Measurements from ENCODE around the gene PNMT.
"Not testable (repeated sequence)": the region's sequence is repeated elsewhere in the genome, so short reads cannot be mapped to it uniquely, and the experiment has no call there.

The PNMT gene

GRCh38 chr17:39694593-39694992 lies 26.3 kb downstream of the PNMT start:
- no peak overlapping the region for H3K27ac ChIP-seq
- no peak for TF ChIP-seq Cebpa-rat (IDR thresholded peaks at IDR 0.05)
- H3K4me1 ChIP-seq = no peaks in the 10 kb centered on the region; a peak in 1 of 20 replicates
- no peaks in the 10 kb centered on the region for H3K9me3 ChIP-seq (replicated peaks in 1 of 11)
- no peak overlapping the region for H3K9ac ChIP-seq
- no peak overlapping the region for H3K4me3 ChIP-seq
- no peak overlapping the region for H3K4me2 ChIP-seq
- H3K27me3 ChIP-seq = peaks cover 13 to 22% (median 18%) of the 10 kb centered on the region in 11 experiments
- H4K20me1 ChIP-seq = no peaks in the 10 kb centered on the region
- H3K36me3 ChIP-seq = no peaks in the 10 kb centered on the region

GRCh38 chr17:39695089-39695474 lies 26.8 kb downstream of the PNMT start:
- H3K9me3 ChIP-seq (replicated peaks in 1 of 11) = no peaks in the 10 kb centered on the region
- H3K27me3 ChIP-seq = peaks cover 18 to 26% (median 23%) of the 10 kb centered on the region in 11 experiments
- H3K36me3 ChIP-seq = no peaks in the 10 kb centered on the region
- H3K4me1 ChIP-seq = no peaks in the 10 kb centered on the region
- H3K4me3 ChIP-seq = no peak overlapping the region
- no peak for TF ChIP-seq Cebpa-rat (IDR thresholded peaks at IDR 0.05)
- no peak overlapping the region for H3K4me2 ChIP-seq
- no peak overlapping the region for H3K27ac ChIP-seq
- no peaks in the 10 kb centered on the region for H4K20me1 ChIP-seq
- H3K9ac ChIP-seq = no peak overlapping the region

- H3K4me1 ChIP-seq = no peaks in the 10 kb centered on the region
- H3K4me2 ChIP-seq = no peak overlapping the region
- no peaks in the 10 kb centered on the region for H3K9me3 ChIP-seq (replicated peaks in 1 of 11)
- peaks cover 34 to 43% (median 39%) of the 10 kb centered on the region in 11 experiments for H3K27me3 ChIP-seq
- H3K4me3 ChIP-seq = no peak overlapping the region
- no peak overlapping the region for H3K9ac ChIP-seq
- no peak overlapping the region for H3K27ac ChIP-seq
- H4K20me1 ChIP-seq = no peaks in the 10 kb centered on the region; a peak in 1 of 22 replicates
- no peak for TF ChIP-seq Cebpa-rat (IDR thresholded peaks at IDR 0.05)
- H3K36me3 ChIP-seq = no peaks in the 10 kb centered on the region
Observed at GRCh38 chr17:39696731-39697130, 28.5 kb downstream of the PNMT start.

- Histone ChIP-seq H3K27ac (no peak overlapping the region), H3K9ac (no peak overlapping the region), H3K27me3 (peaks cover 36 to 54% (median 48%) of the 10 kb centered on the region in 11 experiments), H3K36me3 (no peaks in the 10 kb centered on the region), H3K4me1 (0 out of 20 replicates have a peak, but pooled peaks cover 0 to 2% (median 0%) of the 10 kb centered on the region in 10 experiments), H3K9me3 (replicated peaks in 1 of 11) (no peaks in the 10 kb centered on the region), H3K4me2 (no peak overlapping the region), H4K20me1 (no peaks in the 10 kb centered on the region; a peak in 1 of 22 replicates), H3K4me3 (no peak overlapping the region)
- TF ChIP-seq Cebpa-rat (IDR thresholded peaks at IDR 0.05) = no peak
Observed at GRCh38 chr17:39697961-39698360, 29.7 kb downstream of the PNMT start.

- not testable (repeated sequence) for H3K36me3 ChIP-seq; H3K9me3 ChIP-seq (replicated peaks in 1 of 11); H4K20me1 ChIP-seq; H3K9ac ChIP-seq; H3K27ac ChIP-seq; H3K4me3 ChIP-seq
- Histone ChIP-seq H3K27me3 (peaks cover 36 to 54% (median 48%) of the 10 kb centered on the region in 11 experiments), H3K4me1 (peaks cover 0 to 15% (median 9%) of the 10 kb centered on the region in 10 experiments; a peak in 11 of 20 replicates), H3K4me2 (0 out of 22 replicates have a peak overlapping the region, but pooled peaks of 2 of the 11 experiments have one; percentile 27 to 35)
Observed at GRCh38 chr17:39699157-39699817, 31.0 kb downstream of the PNMT start.

GRCh38 chr17:39699818-39700147 lies 31.5 kb downstream of the PNMT start, which contains the start of gene ERBB2:
Gene ERBB2 (plus strand): TSS chr17:39700064. CDS start chr17:39700239, 175 bp downstream.
- Histone ChIP-seq H3K4me2 (peak within 1 kb of the TSS in 2 of 11 experiments; percentile 27 to 35; a peak in 1 of 22 replicates), H3K4me3 (no peak within 1 kb of the TSS), H3K4me1 (peaks cover 0 to 20% (median 14%) of the 10 kb centered on the region in 10 experiments; a peak in 17 of 20 replicates)

GRCh38 chr17:39700148-39700987 lies 32.1 kb downstream of the PNMT start:
- H3K4me2 ChIP-seq = peak overlapping the region in 2 of 11 experiments; percentile 27 to 35; a peak in 1 of 22 replicates
- no peak for TF ChIP-seq Cebpa-rat (IDR thresholded peaks at IDR 0.05)
- no peak overlapping the region for H3K9ac ChIP-seq

More at GRCh38 chr17:39699818-39700147, 31.5 kb downstream of the PNMT start, which contains the start of gene ERBB2:
- no peaks in the 10 kb centered on the region; a peak in 1 of 22 replicates for H4K20me1 ChIP-seq
- H3K9me3 ChIP-seq (replicated peaks in 1 of 11) = no peaks in the 10 kb centered on the region
- H3K9ac ChIP-seq = no peak within 1 kb of the TSS
- no peaks in the 10 kb centered on the region for H3K36me3 ChIP-seq
- peaks cover 36 to 54% (median 48%) of the 10 kb centered on the region in 11 experiments for H3K27me3 ChIP-seq
- no peak within 1 kb of the TSS for H3K27ac ChIP-seq
- TF ChIP-seq Cebpa-rat (IDR thresholded peaks at IDR 0.05) = no peak

GRCh38 chr17:39701012-39701783 lies 32.9 kb downstream of the PNMT start:
- Histone ChIP-seq H4K20me1 (no peaks in the 10 kb centered on the region; a peak in 1 of 22 replicates), H3K4me3 (no peak overlapping the region), H3K9ac (no peak overlapping the region), H3K36me3 (no peaks in the 10 kb centered on the region), H3K4me2 (no peak overlapping the region), H3K27me3 (peaks cover 36 to 54% (median 48%) of the 10 kb centered on the region in 11 experiments), H3K27ac (no peak overlapping the region), H3K9me3 (replicated peaks in 1 of 11) (no peaks in the 10 kb centered on the region), H3K4me1 (peaks cover 9 to 35% (median 29%) of the 10 kb centered on the region in 10 experiments; a peak in 19 of 20 replicates)
- no peak for TF ChIP-seq Cebpa-rat (IDR thresholded peaks at IDR 0.05)

More at GRCh38 chr17:39700148-39700987, 32.1 kb downstream of the PNMT start:
- no peak overlapping the region for H3K27ac ChIP-seq
- peaks cover 5 to 26% (median 20%) of the 10 kb centered on the region in 10 experiments; a peak in 19 of 20 replicates for H3K4me1 ChIP-seq
- H4K20me1 ChIP-seq = no peaks in the 10 kb centered on the region; a peak in 1 of 22 replicates
- no peak overlapping the region for H3K4me3 ChIP-seq
- H3K36me3 ChIP-seq = no peaks in the 10 kb centered on the region
- H3K9me3 ChIP-seq (replicated peaks in 1 of 11) = no peaks in the 10 kb centered on the region
- H3K27me3 ChIP-seq = peaks cover 36 to 54% (median 48%) of the 10 kb centered on the region in 11 experiments
